ENCODE data around the gene OGFR. TPM values are rescaled to one million over a fixed set of nuclear protein-coding genes. Genes with fewer than 3 reads are reported as not detected.

Gene OGFR
- total and polyA plus RNA-seq, 2 experiments from 2014 or later: 9.6 to 50.6 TPM

DNA sequence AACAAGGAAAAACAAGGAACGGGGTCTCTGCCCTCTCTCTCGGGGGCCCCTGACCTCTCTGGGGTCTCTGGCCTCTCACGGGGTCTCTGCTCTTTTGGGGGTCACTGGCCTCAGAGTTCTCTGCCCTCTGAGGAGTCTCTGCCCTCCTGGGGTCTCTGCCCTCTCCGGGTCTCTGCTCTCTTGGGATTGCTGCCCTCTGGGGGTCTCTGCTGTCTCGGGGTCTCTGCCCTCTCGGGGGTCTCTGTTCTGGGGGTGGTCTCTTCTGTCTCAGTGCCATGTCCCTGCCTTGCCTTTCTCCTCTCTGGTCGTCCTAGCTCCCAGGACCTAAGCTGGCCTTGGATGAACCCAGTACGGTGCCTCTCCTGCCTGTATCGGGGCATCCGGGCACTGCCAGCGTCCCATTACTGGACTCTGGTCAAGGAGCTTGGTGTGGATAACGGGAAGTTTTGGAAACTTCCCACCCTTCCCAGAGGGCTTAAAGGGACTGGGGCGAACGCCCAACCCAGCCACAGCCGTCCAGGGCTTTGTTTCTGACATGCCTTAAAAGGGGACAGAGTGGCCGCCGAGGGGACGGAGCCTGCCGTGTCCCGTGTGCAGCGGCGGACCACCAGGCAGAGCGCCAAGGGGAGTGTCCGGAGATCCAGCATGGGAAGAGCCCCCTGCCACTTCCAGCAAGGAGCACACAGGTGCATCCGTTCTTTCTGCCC lies 33.1 kb upstream of the OGFR start:
- Histone ChIP-seq H3K36me3 (ENCODE audit: insufficient read depth) (no peaks in the 10 kb centered on the region), H3K27ac (ENCODE audit: low read depth) (no peak overlapping the region), H3K4me3 (no peak overlapping the region), H3K79me2 (replicated peaks; ENCODE audit: insufficient read depth) (no peaks in the 10 kb centered on the region), H3K9me2 (ENCODE audit: insufficient read depth) (no peaks in the 10 kb centered on the region), H3K27me3 (ENCODE audit: insufficient read depth) (no peaks in the 10 kb centered on the region), H4K20me1 (replicated peaks; ENCODE audit: insufficient read depth) (no peaks in the 10 kb centered on the region), H3K4me2 (no peak overlapping the region), H3K4me1 (ENCODE audit: insufficient read depth) (no peaks in the 10 kb centered on the region; the same call in none of the 2 replicates), H3F3A (replicated peaks; ENCODE audit: low read depth) (0 out of 2 replicates have a peak, but pooled peaks cover 2% of the 10 kb centered on the region), H2AFZ (no peak overlapping the region)
- TF ChIP-seq ZNF462 (CRISPR knock-in tag; IDR thresholded peaks at IDR 0.05) (no peak), CREB1 (CRISPR knock-in tag; IDR thresholded peaks at IDR 0.05; ENCODE audit: low read depth) (no peak), ZNF114 (CRISPR knock-in tag; IDR thresholded peaks at IDR 0.05) (no peak), EZH2 (IDR thresholded peaks at IDR 0.05; ENCODE audit: low read depth, unreplicated experiment) (no peak), NANOG (IDR thresholded peaks at IDR 0.05; ENCODE audit: borderline replicate concordance) (no peak), POLR2AphosphoS5 (IDR thresholded peaks at IDR 0.05; ENCODE audit: low read depth) (no peak), EZH2phosphoT487 (IDR thresholded peaks at IDR 0.05; ENCODE audit: unreplicated experiment) (no peak), JUNB (IDR thresholded peaks at IDR 0.05; ENCODE audit: unreplicated experiment) (no peak), ZNF331 (CRISPR knock-in tag; IDR thresholded peaks at IDR 0.05; ENCODE audit: low read depth) (no peak), CTCF (conservative IDR thresholded peaks at IDR 0.05; ENCODE audit: low read depth in 2 of 2) (no peak)
- TF ChIP-seq, protein P1, sequence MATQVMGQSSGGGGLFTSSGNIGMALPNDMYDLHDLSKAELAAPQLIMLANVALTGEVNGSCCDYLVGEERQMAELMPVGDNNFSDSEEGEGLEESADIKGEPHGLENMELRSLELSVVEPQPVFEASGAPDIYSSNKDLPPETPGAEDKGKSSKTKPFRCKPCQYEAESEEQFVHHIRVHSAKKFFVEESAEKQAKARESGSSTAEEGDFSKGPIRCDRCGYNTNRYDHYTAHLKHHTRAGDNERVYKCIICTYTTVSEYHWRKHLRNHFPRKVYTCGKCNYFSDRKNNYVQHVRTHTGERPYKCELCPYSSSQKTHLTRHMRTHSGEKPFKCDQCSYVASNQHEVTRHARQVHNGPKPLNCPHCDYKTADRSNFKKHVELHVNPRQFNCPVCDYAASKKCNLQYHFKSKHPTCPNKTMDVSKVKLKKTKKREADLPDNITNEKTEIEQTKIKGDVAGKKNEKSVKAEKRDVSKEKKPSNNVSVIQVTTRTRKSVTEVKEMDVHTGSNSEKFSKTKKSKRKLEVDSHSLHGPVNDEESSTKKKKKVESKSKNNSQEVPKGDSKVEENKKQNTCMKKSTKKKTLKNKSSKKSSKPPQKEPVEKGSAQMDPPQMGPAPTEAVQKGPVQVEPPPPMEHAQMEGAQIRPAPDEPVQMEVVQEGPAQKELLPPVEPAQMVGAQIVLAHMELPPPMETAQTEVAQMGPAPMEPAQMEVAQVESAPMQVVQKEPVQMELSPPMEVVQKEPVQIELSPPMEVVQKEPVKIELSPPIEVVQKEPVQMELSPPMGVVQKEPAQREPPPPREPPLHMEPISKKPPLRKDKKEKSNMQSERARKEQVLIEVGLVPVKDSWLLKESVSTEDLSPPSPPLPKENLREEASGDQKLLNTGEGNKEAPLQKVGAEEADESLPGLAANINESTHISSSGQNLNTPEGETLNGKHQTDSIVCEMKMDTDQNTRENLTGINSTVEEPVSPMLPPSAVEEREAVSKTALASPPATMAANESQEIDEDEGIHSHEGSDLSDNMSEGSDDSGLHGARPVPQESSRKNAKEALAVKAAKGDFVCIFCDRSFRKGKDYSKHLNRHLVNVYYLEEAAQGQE (IDR thresholded peaks at IDR 0.05; ENCODE audit: unreplicated experiment): no peak
- Mint-ChIP-seq H3K4me3 (no peak overlapping the region), H3K4me1 (peaks cover 25% of the 10 kb centered on the region), H3K36me3 (ENCODE audit: low read depth) (no peaks in the 10 kb centered on the region), H3K9me3 (no peaks in the 10 kb centered on the region), H3K27me3 (ENCODE audit: insufficient read depth, low read depth, poor library complexity) (peaks cover 4% of the 10 kb centered on the region), H3K27ac (no peak overlapping the region)
- DNase-seq (ENCODE audit: low spot score) (no peak), ATAC-seq (no peak)

All from GM23338 (cell line).